Calu3 (cell line): ENCODE results near the gene SLC22A5. TPM values are rescaled to one million over a fixed set of nuclear protein-coding genes. Genes with fewer than 3 reads are reported as not detected.
A peak's percentile ranks its signal among the peaks of the same experiment; 100 is the strongest.

Experiments used
- BruUV-seq: library from RNA; stranded (reverse); fragments of 400-500 nt; replicated peaks from 2 replicates; lab custom pipeline; 2021; lab: Mats Ljungman, UMichigan
- CTCF ChIA-PET: fragments of 300-600 bp; sonication (Branson Sonifier 250); formaldehyde crosslinking; loops from one replicate; lab custom pipeline; 2022; ENCODE audit warnings: antibody characterized with exemption; lab: Charles Lee
- DNase-seq: peaks from one replicate; pipeline ENCODE4 v3.0.0; 2022
- H3K27ac Mint-ChIP-seq: one replicate; pipeline ENCODE4 v1.8.0; 2022; ENCODE audit warnings: mixed read lengths; ENCODE audit not compliant: unreplicated experiment
- H3K27me3 Mint-ChIP-seq: one replicate; pipeline ENCODE4 v1.8.0; 2022; ENCODE audit warnings: mixed read lengths; ENCODE audit not compliant: unreplicated experiment
- H3K36me3 Mint-ChIP-seq: one replicate; pipeline ENCODE4 v1.8.0; 2022; ENCODE audit warnings: mild to moderate bottlenecking, moderate library complexity, mixed read lengths; ENCODE audit not compliant: insufficient read depth, unreplicated experiment
- H3K4me1 Mint-ChIP-seq: one replicate; pipeline ENCODE4 v1.8.0; 2022; ENCODE audit warnings: mild to moderate bottlenecking, low read depth, mixed read lengths; ENCODE audit not compliant: unreplicated experiment
- H3K4me3 Mint-ChIP-seq: one replicate; pipeline ENCODE4 v1.8.0; 2022; ENCODE audit warnings: mild to moderate bottlenecking, low read depth, moderate library complexity, mixed read lengths; ENCODE audit not compliant: unreplicated experiment
- H3K9me3 Mint-ChIP-seq: one replicate; pipeline ENCODE4 v1.8.0; 2022; ENCODE audit warnings: low read depth, mixed read lengths; ENCODE audit not compliant: unreplicated experiment
- intact Hi-C: fragments of 100-400 bp; cut with micrococcal nuclease; formaldehyde crosslinking; loops from one replicate; pipeline ENCODE4 v1.10.0; 2022; ENCODE audit not compliant: unreplicated experiment
- total RNA-seq: library from RNA; stranded (reverse); gene quantifications from 2 replicates; pipeline ENCODE4 v1.2.3, GENCODE V29; 2022
- TF ChIP-seq, protein P1 (sequence below): fragments of 200-600 bp; IDR thresholded peaks from one replicate; pipeline ENCODE4 v1.8.0; 2022; ENCODE audit warnings: antibody characterized with exemption; ENCODE audit not compliant: unreplicated experiment

Gene SLC22A5
- total RNA-seq, 1 experiment from 2014 or later = 24.6 TPM

DNA sequence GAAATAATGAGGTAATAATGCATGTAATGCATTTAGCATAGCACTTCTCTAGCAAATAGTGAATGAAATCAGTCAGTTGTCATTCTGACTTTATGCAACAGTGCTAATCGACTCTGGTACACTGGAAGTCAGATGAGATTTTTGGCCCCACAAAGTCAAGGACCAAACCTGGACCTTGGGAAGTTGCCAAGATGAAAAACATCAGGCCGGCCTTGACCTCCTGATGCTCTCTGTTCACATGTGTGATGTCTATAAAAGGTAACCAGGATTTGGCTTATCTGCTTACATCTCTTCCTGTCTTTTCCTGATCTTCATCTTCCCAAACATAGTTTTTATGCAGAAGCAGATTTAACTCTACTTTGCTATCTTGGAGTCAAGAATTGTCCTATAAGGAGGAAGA lies 39.5 kb downstream of the SLC22A5 start:
- intact Hi-C loops = no loop called here
- H3K27ac Mint-ChIP-seq = no peak overlapping the region
- H3K4me3 Mint-ChIP-seq = peak overlapping the region; percentile 75
- CTCF ChIA-PET = interaction anchor here (0.6 kb wide), 1 partner anchor 603 kb away, joined by 3 read pairs; no protein-coding TSS in a partner anchor
- TF ChIP-seq, protein P1, sequence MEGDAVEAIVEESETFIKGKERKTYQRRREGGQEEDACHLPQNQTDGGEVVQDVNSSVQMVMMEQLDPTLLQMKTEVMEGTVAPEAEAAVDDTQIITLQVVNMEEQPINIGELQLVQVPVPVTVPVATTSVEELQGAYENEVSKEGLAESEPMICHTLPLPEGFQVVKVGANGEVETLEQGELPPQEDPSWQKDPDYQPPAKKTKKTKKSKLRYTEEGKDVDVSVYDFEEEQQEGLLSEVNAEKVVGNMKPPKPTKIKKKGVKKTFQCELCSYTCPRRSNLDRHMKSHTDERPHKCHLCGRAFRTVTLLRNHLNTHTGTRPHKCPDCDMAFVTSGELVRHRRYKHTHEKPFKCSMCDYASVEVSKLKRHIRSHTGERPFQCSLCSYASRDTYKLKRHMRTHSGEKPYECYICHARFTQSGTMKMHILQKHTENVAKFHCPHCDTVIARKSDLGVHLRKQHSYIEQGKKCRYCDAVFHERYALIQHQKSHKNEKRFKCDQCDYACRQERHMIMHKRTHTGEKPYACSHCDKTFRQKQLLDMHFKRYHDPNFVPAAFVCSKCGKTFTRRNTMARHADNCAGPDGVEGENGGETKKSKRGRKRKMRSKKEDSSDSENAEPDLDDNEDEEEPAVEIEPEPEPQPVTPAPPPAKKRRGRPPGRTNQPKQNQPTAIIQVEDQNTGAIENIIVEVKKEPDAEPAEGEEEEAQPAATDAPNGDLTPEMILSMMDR = no peak
- BruUV-seq = no TSS peak
- H3K9me3 Mint-ChIP-seq = no peaks in the 10 kb centered on the region
- H3K4me1 Mint-ChIP-seq = peaks cover 49% of the 10 kb centered on the region
- no peaks in the 10 kb centered on the region for H3K27me3 Mint-ChIP-seq
- no peak for DNase-seq
- H3K36me3 Mint-ChIP-seq = peaks cover 20% of the 10 kb centered on the region

DNA sequence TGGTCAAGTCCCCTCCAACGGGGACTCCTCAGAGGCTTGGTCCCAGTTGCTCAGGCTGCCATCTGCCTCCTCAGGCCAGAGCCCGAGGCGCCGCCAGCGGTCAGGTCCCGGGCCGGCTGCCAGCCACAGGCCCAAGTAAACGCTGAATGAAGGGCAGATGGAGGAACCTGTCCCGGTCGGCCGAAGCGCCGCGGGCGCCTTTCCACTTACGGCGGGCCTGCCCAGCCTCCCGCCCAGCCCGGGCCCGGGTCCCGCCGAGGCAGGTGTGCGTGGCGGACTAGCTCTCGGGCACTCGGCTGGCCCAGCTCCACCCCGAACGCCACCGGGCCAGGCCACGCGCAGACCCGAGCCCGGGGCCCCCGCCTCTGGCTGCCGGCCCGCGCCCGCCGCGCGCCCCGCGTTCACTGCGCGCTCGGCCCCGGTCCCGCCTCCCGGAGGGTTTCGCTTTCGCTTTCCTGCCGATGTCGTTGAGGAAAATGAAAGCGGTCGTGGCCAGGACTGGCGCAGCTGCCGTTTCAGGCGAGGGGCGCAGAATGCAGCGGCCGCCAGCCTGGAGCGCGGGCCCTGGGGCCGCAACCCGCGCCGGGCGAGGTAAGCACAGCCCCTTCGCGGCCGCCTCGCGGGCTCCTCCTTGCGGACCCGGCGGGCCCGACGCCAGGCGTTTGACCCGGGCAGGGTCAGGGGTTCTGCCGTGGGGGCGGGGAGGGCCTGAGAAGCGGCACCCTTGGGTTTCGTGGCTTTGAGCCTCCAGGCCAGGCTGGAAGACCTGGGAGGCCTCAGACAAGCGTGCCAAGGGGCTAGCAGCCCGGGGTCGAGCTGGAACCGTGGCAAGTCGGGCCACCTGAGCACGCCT lies 41.2 kb downstream of the SLC22A5 start:
- intact Hi-C loops = loop anchor here (1.0 kb wide), 1 partner anchor 23 kb away; no protein-coding TSS in a partner anchor
- peak; percentile 91 for DNase-seq
- BruUV-seq = no TSS peak

DNA sequence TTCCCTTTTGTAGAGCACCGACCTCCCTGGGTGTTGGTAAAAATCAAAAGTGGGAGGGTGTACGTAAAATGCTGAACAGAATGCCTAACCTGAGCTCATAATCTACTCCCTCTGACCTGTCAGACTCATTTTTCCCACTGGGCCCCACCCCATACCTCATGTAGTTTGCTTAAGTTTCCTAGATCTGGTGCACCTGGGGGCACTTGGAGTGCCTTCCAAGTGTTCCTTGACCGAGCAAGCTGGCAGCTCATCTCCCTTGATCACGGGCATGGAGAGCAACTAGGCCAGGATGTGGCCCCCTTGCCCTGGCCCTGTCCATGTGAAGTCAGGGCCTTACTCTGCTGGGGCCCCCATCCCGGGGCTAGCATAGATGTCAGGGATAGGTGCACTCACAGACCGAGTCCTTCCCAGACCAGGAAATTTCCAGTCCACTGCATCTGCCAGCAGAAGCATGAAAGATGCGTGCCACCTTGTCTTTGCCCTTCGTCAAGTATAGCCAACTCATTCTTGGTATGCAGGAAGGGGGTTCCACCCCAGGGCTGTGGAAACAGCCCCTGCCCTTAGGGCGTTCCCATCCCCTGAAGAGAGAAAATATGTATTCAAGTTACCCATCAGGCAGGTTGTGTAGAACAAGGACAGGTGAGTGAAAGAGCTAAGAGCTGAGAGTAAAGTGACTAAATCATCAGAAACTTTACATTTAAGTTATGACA lies 41.9 kb downstream of the SLC22A5 start:
- no peaks in the 10 kb centered on the region for H3K27me3 Mint-ChIP-seq
- H3K9me3 Mint-ChIP-seq = no peaks in the 10 kb centered on the region
- TF ChIP-seq, protein P1 = no peak
- peaks cover 20% of the 10 kb centered on the region for H3K36me3 Mint-ChIP-seq
- peak; percentile 41 for DNase-seq
- CTCF ChIA-PET = interaction anchor here (0.6 to 3.0 kb wide), 9 partner anchors 18 to 1953 kb away, joined by 3 to 13 read pairs (median 6); no protein-coding TSS in a partner anchor
- intact Hi-C loops = no loop called here
- peaks cover 59% of the 10 kb centered on the region for H3K4me1 Mint-ChIP-seq
- peak overlapping the region; percentile 75 for H3K4me3 Mint-ChIP-seq
- H3K27ac Mint-ChIP-seq = peak overlapping the region; percentile 69
- BruUV-seq = no TSS peak

More for the DNA sequence above, 41.2 kb downstream of the SLC22A5 start:
- H3K4me1 Mint-ChIP-seq = peaks cover 59% of the 10 kb centered on the region
- CTCF ChIA-PET = interaction anchor here (0.6 to 3.0 kb wide), 10 partner anchors 19 to 1954 kb away, joined by 3 to 13 read pairs (median 6); no protein-coding TSS in a partner anchor
- H3K27me3 Mint-ChIP-seq = no peaks in the 10 kb centered on the region
- peak overlapping the region; percentile 75 for H3K4me3 Mint-ChIP-seq
- peaks cover 20% of the 10 kb centered on the region for H3K36me3 Mint-ChIP-seq
- H3K27ac Mint-ChIP-seq = peak overlapping the region; percentile 78
- no peaks in the 10 kb centered on the region for H3K9me3 Mint-ChIP-seq
- TF ChIP-seq, protein P1 = peak; percentile 85

DNA sequence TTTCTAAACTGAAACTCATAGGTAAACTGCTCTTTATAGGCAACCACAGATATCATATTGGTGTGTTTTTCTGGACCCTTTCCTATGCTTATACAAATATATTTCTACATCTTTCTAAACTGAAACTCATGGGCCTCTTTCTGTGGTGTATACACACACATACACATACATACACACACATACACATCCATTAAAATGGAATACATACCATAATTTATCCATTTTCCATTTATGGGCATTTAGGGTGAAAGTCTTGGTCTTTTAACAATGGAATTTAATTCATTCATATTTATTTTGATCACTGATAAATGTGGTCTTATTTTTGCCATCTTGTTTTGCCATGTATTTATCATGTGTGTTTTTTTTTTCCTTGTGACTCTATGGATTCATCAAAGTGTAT lies 44.1 kb downstream of the SLC22A5 start:
- intact Hi-C loops = no loop called here
- peaks cover 20% of the 10 kb centered on the region for H3K36me3 Mint-ChIP-seq

More for the DNA sequence above, 44.1 kb downstream of the SLC22A5 start:
- no TSS peak for BruUV-seq
- H3K9me3 Mint-ChIP-seq = no peaks in the 10 kb centered on the region
- DNase-seq = no peak
- H3K27ac Mint-ChIP-seq = peak overlapping the region; percentile 69
- H3K4me1 Mint-ChIP-seq = peaks cover 67% of the 10 kb centered on the region
- TF ChIP-seq, protein P1 = no peak
- CTCF ChIA-PET = interaction anchor here (0.9 to 2.2 kb wide), 3 partner anchors 9 to 75 kb away, joined by 3 to 27 read pairs (median 3); no protein-coding TSS in a partner anchor
- no peaks in the 10 kb centered on the region for H3K27me3 Mint-ChIP-seq
- no peak overlapping the region for H3K4me3 Mint-ChIP-seq
